Esophagus squamous epithelium (tissue), 5 donors: ENCODE data around the gene CTIF. TPM values are rescaled to one million over a fixed set of nuclear protein-coding genes. Genes with fewer than 3 reads are reported as not detected.

ENCODE experiments used
- DNase-seq: peaks from one replicate; lab custom pipeline; 2025; lab: John Stamatoyannopoulos, UW
- H3K27ac ChIP-seq, 4 donors: fragments of 200-600 bp; sonication (generic); one replicate each; pipeline ENCODE4 v1.5.1; 2016 to 2019; ENCODE audit warnings: mild to moderate bottlenecking in 1 of 4
- H3K27me3 ChIP-seq, 4 donors: fragments of 200-600 bp; sonication (generic); 1 replicate in 3 of 4; 2 replicates in 1 of 4; pipeline versions ENCODE4 v1.5.1 to v1.6.0; 2017 to 2021; ENCODE audit warnings: antibody characterized with exemption in 1 of 4
- H3K36me3 ChIP-seq, 3 donors: fragments of 200-600 bp; sonication (generic); one replicate each; pipeline ENCODE4 v1.5.1; 2016 to 2019
- H3K4me1 ChIP-seq, 3 donors: fragments of 200-600 bp; sonication (generic); one replicate each; pipeline ENCODE4 v1.5.1; 2017 to 2019
- H3K4me3 ChIP-seq, 4 donors: fragments of 200-600 bp; sonication (generic); 1 replicate in 3 of 4; 2 replicates in 1 of 4; pipeline ENCODE4 v1.5.1; 2016 to 2019; ENCODE audit warnings: mild to moderate bottlenecking in 2 of 4, moderate library complexity in 1 of 4
- H3K9me3 ChIP-seq, 3 donors: fragments of 200-600 bp; sonication (generic); one replicate each; pipeline ENCODE4 v1.5.1; 2016 to 2019
- POLR2A ChIP-seq, 4 donors: fragments of 450-650 bp; IDR thresholded peaks; one replicate each; pipeline ENCODE4 v1.6.1; 2017; ENCODE audit warnings: antibody characterized with exemption in 4 of 4, mild to moderate bottlenecking in 4 of 4, moderate library complexity in 3 of 4
- WGBS, 2 donors: methylation state at CpG; one replicate each; pipeline ENCODE4 v1.1.5; 2018; 5-methylcytosine and 5-hydroxymethylcytosine counted together
- intact Hi-C: fragments of 100-400 bp; cut with DNase I; formaldehyde crosslinking; loops from one replicate; pipeline ENCODE4 v1.15.0; 2022
- total RNA-seq, 4 donors: library from RNA; depleted of rRNA; stranded (reverse); fragments of >200 nt; gene quantifications; one replicate each; pipeline ENCODE4 v1.1.0, GENCODE V29; 2016
- TF ChIP-seq, protein P1 (sequence below), 6 experiments: fragments of 450-650 bp in 4 of 6; fragments of 200-600 bp in 2 of 6; sonication (generic) in 2 of 6; IDR thresholded peaks; one replicate each; pipeline ENCODE4 v1.5.1; 2016 to 2019; ENCODE audit warnings: antibody characterized with exemption in 6 of 6, mild to moderate bottlenecking in 4 of 6, moderate library complexity in 4 of 6
- donor health status: DM: yes; HTN: yes; CAD: no.

CTIF gene
- total RNA-seq, 4 donors from 2014 or later = 4.7 to 24.2 (median 10.2) TPM

DNA sequence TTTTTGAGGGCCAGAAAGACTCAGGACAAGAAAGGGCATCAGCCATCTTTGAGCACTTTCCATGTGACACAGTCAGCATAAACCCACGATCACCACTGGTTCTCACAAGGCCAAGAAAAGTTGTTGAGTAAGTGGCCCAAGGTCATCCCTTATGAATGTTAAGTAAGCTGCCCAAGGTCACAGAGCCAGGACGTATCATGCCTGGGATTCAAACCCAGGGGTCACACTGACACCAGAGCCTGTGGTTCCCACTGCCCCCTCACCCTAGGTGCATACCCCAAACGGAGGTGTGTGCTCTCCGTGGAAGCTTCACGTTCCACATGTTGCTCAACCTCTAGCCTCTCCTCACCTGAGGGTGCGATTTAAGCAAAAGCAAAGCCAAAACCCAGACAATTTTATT is 2.3 kb upstream of the CTIF start:
- H3K27me3 ChIP-seq = no peaks in the 10 kb centered on the region
- TF ChIP-seq POLR2A (IDR thresholded peaks at IDR 0.05) = no peak
- TF ChIP-seq, protein P1, sequence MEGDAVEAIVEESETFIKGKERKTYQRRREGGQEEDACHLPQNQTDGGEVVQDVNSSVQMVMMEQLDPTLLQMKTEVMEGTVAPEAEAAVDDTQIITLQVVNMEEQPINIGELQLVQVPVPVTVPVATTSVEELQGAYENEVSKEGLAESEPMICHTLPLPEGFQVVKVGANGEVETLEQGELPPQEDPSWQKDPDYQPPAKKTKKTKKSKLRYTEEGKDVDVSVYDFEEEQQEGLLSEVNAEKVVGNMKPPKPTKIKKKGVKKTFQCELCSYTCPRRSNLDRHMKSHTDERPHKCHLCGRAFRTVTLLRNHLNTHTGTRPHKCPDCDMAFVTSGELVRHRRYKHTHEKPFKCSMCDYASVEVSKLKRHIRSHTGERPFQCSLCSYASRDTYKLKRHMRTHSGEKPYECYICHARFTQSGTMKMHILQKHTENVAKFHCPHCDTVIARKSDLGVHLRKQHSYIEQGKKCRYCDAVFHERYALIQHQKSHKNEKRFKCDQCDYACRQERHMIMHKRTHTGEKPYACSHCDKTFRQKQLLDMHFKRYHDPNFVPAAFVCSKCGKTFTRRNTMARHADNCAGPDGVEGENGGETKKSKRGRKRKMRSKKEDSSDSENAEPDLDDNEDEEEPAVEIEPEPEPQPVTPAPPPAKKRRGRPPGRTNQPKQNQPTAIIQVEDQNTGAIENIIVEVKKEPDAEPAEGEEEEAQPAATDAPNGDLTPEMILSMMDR (IDR thresholded peaks at IDR 0.05) = no peak
- 88 to 90% methylated on average over 5 of the region's 6 CpGs for WGBS, 2 donors
- peaks cover 2 to 27% (median 3%) of the 10 kb centered on the region in 3 donors for H3K4me1 ChIP-seq
- no peaks in the 10 kb centered on the region for H3K36me3 ChIP-seq
- no peak overlapping the region for H3K4me3 ChIP-seq
- no peak overlapping the region for H3K27ac ChIP-seq
- H3K9me3 ChIP-seq = no peaks in the 10 kb centered on the region
- no peak for DNase-seq
- intact Hi-C loops = no loop called here

- Histone ChIP-seq H3K36me3 (no peaks in the 10 kb centered on the region), H3K9me3 (no peaks in the 10 kb centered on the region), H3K4me1 (peaks cover 7 to 58% (median 7%) of the 10 kb centered on the region in 3 donors), H3K27ac (peak overlapping the region; percentile 88 to 96 (median 95)), H3K27me3 (no peaks in the 10 kb centered on the region), H3K4me3 (peak overlapping the region; percentile 68 to 87 (median 78))
- TF ChIP-seq POLR2A (IDR thresholded peaks at IDR 0.05) = no peak
- TF ChIP-seq, protein P1 (IDR thresholded peaks at IDR 0.05) = no peak
- no peak for DNase-seq
- WGBS, 2 donors = 7 to 10% methylated on average over 2 to 3 of the region's 70 CpGs
- intact Hi-C loops = no loop called here
Measured at GRCh38 chr18:48539406-48540250, 797 bp downstream of the CTIF start.

GRCh38 chr18:48540251-48541025 is 1.6 kb downstream of the CTIF start:
- H3K9me3 ChIP-seq = no peaks in the 10 kb centered on the region
- no peaks in the 10 kb centered on the region for H3K27me3 ChIP-seq
- TF ChIP-seq POLR2A (IDR thresholded peaks at IDR 0.05) = no peak
- TF ChIP-seq, protein P1 (IDR thresholded peaks at IDR 0.05) = peak in 1 of 6 experiments; percentile 2
- peak overlapping the region; percentile 88 to 96 (median 95) for H3K27ac ChIP-seq
- H3K4me3 ChIP-seq = peak overlapping the region; percentile 68 to 87 (median 78)
- H3K4me1 ChIP-seq = peaks cover 12 to 66% (median 13%) of the 10 kb centered on the region in 3 donors
- intact Hi-C loops = no loop called here
- 0% methylated on average over 17 of the region's 86 CpGs; no CpG with 5 or more reads in 1 of the 2 donors for WGBS, 2 donors
- DNase-seq = peak; percentile 7
- no peaks in the 10 kb centered on the region for H3K36me3 ChIP-seq

GRCh38 chr18:48541026-48541746 is 2.4 kb downstream of the CTIF start:
- peak in 2 of 4 donors; percentile 63 to 67 for TF ChIP-seq POLR2A (IDR thresholded peaks at IDR 0.05)
- TF ChIP-seq, protein P1 (IDR thresholded peaks at IDR 0.05) = no peak
- Histone ChIP-seq H3K36me3 (no peaks in the 10 kb centered on the region), H3K4me1 (peaks cover 18 to 73% (median 21%) of the 10 kb centered on the region in 3 donors), H3K27ac (peak overlapping the region; percentile 88 to 96 (median 95)), H3K27me3 (no peaks in the 10 kb centered on the region), H3K9me3 (no peaks in the 10 kb centered on the region), H3K4me3 (peak overlapping the region; percentile 68 to 87 (median 78))
- 7 to 12% methylated on average over 8 to 11 of the region's 62 CpGs for WGBS, 2 donors
- DNase-seq = no peak
- intact Hi-C loops = no loop called here
